HG03469 (cell line): ENCODE data around the gene MBP.

Source experiments
- ATAC-seq: cut with Tn5 transposase; IDR thresholded peaks from one replicate; pipeline ENCODE4 v1.9.1; 2021; ENCODE audit warnings: mild to moderate bottlenecking, moderate library complexity, moderate number of reproducible peaks; ENCODE audit not compliant: unreplicated experiment

Gene MBP

GRCh38 chr18:77087393-77088141, 45.0 kb downstream of the MBP start:
- no peak for ATAC-seq

DNA sequence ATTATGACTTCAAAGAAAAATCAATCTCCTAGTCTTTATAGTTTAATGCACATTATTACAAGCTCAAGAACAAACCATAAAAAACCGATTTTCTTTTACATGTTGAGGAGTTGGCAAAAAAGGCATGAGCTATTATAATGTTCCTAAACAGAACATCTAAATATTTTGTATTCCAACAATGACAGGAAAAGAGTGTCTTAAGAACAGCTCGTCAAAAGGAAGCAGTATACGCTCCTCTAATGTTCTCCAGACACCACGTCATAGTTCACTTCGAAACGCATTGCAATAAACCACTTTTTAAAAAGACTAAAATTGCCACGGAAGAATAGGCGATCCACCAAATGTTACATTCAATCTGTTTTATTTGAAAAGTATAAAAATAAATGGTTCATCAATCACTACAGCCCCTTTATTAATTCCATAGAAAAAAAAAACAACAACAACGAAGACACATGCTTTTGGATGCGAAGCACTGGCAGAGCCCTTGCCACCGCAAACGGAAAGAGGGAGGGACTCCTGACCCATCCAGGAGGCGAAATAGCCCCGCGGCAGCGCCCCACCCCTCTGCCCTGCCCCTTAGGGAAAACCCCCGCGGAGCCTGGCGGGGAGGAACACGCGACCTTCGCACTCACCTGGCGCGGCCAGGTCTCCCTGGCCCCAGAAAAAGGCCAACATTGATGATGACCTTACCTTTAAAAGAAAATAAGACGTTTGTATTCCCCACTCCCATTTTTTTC, 45.8 kb downstream of the MBP start:
- ATAC-seq: no peak

DNA sequence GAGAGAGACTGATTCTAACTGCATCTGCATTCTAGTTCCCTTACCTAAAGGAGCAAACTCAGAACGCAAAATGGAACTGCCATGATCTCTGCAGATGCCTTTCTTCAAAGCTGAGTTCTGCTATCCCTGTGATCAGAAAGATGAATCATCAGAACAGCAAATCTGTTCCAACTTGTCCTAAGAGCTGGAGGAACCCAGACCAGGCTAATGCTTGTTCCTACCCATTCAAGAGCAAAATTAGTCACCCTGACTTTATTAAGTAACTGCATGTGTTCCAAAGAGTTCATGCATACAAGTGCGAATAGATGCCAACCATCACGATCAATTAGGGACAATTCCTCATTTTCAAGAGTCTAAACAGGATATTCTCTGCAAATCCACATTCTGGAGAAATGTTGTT, 46.5 kb downstream of the MBP start:
- ATAC-seq: no peak

DNA sequence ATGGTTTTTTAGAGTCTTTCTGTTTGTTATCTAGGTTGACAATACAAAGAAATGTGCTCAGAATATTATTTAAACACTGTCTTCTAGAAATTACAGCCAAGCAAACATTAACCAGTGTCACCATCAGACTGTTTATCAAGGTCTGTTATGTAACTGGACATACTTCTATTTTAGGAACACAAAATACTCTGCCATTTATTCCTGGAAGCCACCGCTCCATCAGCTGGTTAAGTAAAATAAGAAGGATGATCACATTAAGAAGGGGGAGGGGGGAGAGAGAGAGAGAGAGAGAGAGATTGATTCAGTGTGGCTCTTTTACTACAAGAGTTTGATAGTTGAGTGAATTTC, 47.9 kb downstream of the MBP start:
- ATAC-seq: no peak

DNA sequence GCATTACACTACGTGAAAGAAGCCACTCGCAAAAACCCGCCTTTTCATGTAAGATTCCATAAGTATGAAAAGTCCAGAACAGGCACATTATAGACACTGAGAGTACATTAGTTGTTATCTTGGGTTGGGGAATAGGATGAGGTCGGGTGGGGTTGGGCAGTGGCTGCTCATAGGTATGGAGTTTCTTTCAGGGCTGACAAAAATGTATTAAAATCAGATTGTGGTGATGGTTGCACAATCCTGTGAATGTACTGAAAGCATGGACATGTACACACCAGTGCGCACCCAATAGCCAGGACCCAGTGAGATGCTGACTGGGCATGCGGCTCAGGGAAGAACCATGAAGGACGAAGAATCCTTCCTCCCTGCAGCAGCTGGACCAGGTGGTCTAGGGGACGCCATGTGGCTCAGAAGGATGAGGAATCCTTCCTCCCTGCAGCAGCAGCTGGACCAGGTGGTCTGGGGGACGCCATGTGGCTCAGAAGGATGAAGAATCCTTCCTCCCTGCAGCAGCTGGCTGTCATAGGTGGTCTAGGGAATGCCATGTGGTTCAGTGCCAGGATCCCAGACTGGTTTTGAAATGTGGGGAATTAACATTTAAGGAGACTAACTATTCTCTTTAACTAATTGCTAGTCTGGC, 50.1 kb downstream of the MBP start:
- no peak for ATAC-seq

GRCh38 chr18:77081390-77081778, 51.2 kb downstream of the MBP start:
- no peak for ATAC-seq

- peak; percentile 87 for ATAC-seq
Measured at GRCh38 chr18:77079954-77080682, 52.5 kb downstream of the MBP start.

DNA sequence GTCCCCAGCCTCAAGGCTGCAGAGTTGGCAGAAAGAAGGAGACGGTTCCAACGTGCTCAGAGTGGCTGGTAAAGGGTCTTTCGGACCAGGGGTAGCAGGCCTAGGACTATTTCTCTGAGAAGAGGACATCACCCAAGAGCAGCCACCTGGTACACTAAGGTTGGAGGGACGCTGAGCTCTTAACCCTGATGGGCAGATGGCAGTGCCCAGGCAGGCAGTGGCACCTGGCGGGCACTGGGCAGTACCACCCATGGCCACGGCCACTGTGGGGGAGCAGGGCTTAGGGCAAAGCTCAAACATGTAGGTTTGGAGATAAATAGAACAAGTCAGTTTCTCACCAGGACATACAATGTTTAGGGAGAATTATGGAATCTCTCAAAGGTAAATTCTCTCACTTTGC, 53.5 kb downstream of the MBP start:
- ATAC-seq: no peak

- ATAC-seq: no peak
Measured at GRCh38 chr18:77078690-77079070, 53.9 kb downstream of the MBP start.

DNA sequence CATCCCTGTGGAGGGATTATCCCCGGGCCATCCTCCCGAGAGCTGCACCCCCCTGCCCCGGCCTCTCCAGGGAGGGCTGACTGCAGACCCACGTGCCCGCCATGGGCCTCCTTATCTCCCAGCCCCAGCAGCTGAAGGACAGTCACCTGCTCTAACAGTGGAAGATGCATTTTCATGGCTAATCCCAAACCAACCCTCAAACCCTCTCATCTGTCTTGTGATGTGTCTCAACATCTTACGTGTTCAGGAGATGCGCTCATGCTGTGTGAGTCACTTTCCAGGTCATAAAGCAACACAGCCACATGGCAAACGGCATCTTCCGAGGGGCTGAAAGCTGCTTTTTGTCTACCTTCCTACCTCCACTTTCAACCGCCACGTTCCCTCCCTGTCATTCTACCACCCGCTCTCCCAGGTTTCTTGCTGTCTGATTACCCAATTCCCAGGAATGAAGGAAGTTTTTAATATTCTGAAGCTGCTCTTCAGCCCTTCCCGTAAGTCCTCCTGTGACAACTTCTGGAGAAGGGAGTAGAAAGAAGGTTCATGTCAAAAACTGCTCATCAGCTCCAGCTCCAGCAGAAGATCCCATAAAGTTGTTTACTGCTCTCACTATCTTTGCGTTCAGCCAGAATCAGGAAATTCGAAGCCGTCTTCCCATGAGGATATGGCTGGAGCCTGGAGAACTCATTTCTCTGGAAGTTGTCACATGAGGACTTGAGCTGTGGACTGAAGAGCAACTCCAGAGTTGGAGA, 54.5 kb downstream of the MBP start:
- no peak for ATAC-seq

- ATAC-seq: no peak
Measured at GRCh38 chr18:77077401-77077800, 55.2 kb downstream of the MBP start.

DNA sequence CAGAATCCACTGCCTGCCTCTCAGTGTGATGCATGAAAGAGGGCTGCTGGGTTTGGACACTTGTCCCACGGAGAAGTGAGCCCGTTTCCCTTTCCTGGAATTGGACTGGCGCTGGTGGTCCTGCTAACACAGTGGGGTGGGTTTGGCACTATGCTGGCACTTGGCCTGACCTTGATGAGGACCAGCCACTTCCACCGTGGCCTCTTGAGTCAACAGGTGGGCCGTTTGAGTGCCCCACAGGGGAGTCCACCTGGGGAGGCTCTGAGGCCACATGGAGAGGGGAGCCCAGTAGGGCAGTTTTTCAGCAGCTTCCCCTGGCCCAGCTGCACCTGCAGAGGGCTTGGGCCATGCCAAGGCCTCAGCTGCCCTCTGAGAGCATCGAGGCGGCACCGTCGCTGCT, 56.5 kb downstream of the MBP start:
- no peak for ATAC-seq

DNA sequence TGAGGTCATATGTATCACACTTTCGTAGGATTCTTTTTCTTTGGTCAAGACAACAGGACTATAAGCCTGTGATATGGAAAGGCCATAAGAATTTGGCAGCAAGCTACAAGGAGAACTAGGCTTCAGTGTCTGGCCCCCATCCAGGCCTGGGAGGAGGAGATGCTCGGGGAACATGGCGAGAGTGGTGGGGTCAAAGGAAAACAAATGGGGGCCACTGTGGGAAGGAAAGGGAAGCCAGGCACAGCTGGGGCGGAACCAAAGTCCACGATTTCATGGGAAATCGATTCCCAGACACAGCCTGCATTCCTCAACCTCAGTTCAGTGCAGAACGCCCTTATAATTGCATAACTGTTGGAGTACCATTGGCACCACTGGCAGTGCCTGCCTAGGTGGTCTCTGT, 58.2 kb downstream of the MBP start:
- ATAC-seq: no peak

DNA sequence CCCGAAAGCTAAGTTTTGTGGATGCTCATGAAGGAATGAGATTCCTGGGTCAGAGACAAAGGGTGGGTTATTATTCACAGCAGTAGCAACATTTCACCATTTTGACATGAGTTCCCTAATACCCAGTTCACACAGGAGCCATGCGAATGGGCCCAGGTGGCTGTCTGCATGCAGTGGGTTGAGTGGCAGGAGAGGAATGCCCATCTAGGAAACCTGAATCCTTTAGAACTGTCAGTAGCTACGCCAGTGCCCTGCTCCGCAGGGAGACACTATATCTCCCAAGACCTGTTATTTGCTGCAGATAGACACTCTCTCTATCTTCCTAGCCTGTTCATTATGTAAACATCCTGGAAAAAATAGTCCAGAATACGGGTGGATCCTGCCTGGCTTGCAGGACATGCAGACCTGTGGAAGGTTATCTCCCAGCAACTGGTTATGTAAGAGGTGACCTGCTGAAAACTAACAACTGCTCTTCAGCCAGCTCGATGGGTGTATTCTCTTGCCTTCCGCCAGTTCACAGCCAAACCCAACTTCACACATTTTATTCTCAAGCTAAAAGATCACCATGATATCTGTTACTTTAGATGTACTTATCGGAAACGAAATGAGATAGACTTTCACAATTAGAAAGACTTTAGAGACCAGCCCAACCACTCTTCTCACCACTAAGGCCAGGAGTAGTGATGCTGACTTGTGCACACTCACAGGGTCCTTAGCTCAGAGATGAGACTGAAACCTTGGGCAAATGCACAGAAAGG, 59.1 kb downstream of the MBP start:
- ATAC-seq: no peak

- no peak for ATAC-seq
Measured at GRCh38 chr18:77072566-77072965, 60.0 kb downstream of the MBP start.

GRCh38 chr18:77071711-77072292, 60.8 kb downstream of the MBP start:
- no peak for ATAC-seq

DNA sequence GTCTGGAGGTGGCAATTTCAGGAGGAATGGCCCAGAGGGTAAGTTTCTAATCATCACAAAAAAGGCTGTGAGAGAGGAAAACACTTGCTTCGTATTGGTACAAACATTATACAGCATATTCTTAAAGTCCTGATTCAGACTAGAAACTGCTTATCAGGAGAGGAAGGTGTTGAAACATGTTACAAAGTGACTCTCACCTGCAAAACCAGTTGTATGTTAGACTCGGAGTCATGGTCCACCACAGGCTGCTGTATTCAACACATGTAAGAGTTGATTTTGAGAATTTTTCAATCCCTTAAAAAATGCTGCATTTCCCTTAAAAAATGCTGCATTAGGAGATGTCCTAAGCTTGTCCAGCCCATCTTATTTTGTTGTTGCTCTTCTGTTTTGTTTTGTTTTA, 61.5 kb downstream of the MBP start:
- no peak for ATAC-seq

GRCh38 chr18:77070627-77071026, 62.0 kb downstream of the MBP start:
- ATAC-seq: no peak

- no peak for ATAC-seq
Measured at GRCh38 chr18:77069931-77070330, 62.7 kb downstream of the MBP start.

DNA sequence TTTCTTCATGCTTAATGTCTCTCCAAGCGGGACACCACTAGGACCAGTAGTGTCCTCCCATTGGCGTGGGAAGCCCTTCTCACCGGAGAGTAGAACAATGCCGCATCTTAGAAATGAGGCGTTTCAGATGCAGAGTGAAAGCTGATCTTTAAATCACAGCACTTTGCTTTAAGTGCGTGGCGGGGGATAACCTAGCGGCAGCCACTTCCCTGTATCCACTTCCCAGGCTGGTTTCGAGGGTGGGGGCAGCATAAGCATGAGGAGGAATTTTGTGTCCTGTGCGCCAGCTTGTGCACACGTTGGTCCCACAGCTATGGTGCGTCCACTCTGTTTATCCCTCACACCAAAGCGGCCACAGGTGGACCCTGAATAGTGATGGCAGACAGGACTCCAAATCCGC, 63.1 kb downstream of the MBP start:
- ATAC-seq: no peak
